GM12892 (cell line): ENCODE measurements around the gene GNG13.
"Not testable (repeated sequence)": the region's sequence is repeated elsewhere in the genome, so short reads cannot be mapped to it uniquely, and the experiment has no call there.

Experiments
- POLR2A ChIP-seq: IDR thresholded peaks from 2 replicates; pipeline ENCODE4 v1.6.1; 2011; ENCODE audit warnings: low read depth, low read length, control low read depth
- POLR2AphosphoS5 ChIP-seq: IDR thresholded peaks from 2 replicates; pipeline ENCODE4 v1.6.1; 2011; ENCODE audit warnings: low read depth, low read length, control low read depth

DNA sequence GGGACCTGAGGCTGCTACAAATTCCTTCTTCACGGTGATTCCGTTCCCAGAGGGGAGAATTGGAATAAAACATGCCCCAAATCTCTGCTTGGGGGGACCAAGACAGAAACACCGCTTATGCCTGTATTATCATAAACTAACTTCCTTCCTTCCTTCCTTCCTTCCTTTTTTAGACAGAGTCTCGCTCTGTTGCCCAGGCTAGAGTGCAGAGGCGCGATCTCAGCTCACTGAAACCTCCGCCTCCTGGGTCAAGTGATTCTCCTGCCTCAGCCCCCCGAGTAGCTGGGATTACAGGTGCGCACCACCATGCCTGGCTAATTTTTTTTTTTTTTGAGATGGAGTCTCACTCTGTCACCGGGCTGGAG, 19.5 kb upstream of the GNG13 start:
- TF ChIP-seq POLR2A, POLR2AphosphoS5: not testable (repeated sequence)
